GM18909 (cell line): ENCODE data around the gene HDGFL3.
A peak's percentile ranks its signal among the peaks of the same experiment; 100 is the strongest.
"Not testable (repeated sequence)": the region's sequence is repeated elsewhere in the genome, so short reads cannot be mapped to it uniquely, and the experiment has no call there.

Experiments
- ATAC-seq: cut with Tn5 transposase; IDR thresholded peaks from one replicate; pipeline ENCODE4 v1.9.1; 2021; ENCODE audit warnings: mild to moderate bottlenecking; ENCODE audit not compliant: unreplicated experiment, poor library complexity

HDGFL3 gene

DNA sequence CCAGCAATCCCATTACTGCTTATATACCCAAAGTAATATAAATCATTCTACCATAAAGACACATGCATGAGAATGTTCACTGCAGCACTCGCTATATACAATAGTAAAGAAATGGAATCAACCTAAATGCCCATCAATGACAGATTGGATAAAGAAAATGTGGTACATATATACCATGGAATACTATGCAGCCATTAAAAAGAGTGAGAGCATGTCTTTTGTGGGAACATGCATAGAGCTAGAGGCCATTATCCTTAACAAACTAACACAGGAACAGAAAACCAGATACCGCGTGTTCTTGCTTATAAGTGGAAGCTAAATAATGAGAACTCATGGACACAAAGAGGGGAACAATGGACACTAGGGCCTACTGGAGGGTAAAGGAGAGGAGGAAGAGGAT is 65.5 kb downstream of the HDGFL3 start:
- ATAC-seq = not testable (repeated sequence)

DNA sequence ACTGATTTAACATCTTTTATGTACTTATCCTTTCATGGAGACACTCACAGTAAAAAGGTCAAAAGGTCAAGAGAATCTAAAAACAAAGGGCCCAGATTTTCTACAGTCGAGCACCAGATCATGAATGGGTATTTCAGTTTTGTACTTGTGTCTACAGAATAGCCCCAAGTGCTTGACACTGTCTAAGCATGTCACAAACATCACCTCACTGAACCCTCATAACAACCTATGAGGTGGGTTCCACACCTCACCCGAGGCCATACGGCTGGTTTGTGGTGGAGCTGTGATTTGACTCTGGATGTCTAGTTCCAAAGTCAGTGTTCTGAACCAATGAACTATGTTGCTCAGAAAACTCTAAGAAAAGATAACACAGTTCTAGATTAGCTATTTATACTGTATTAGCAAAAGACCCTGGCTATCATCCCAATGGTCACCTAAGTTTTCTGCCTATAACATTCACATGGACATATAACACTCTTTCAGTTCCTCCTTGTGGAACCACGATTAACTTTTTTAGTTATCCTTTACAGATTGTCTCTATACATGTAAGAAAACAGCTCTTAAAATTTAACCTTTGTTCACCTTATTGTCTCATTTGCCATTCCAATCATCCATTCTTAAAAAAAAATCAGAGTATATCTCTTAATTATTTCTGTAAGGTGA is 74.6 kb downstream of the HDGFL3 start:
- ATAC-seq = no peak

DNA sequence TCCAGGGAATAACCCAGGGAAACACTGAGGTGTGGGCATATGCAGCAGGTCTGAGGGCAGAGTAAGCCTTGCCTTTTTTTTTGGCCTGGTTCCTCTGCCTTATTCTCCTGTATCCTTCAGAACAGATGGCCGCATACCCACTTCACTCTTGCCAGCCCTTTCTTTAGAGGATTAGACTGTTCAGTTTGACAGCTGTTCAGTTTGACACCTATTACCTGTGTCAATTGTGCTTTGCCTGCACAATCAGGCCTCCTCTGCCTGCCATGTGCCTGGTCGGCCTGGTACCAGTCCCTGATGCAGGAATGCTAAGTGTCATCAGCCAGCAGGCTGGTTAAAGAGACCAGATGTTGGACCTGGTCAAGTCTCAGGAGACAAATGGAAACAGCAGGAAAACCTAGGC is 77.8 kb downstream of the HDGFL3 start:
- ATAC-seq = no peak

DNA sequence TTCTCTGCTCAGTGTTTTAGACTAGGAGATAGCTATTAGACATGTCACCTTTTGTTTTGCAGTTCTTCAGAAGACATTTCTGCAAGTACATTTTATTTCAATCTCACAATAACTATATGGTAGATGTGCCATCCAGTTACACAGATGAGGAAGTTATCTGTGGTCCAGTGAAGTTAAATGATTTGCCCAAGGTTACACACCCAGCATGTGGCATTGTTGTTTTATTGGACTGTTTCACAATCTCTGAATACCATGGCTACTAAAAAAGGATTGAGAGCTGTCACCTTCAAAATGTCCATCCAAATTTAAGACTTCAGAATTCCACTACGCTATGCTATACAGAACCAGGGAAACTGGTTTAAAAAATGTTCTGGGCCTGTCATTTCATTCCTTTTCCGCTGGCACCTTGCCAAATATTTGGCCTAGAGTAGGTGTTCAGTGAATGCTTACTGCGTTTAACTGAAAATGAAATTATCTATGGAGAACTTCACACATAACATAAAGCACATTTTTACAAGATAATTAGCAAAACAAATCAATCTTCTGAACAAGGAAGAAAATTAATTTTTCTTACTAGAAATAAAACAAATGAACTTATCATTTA is 80.0 kb downstream of the HDGFL3 start:
- ATAC-seq = no peak

DNA sequence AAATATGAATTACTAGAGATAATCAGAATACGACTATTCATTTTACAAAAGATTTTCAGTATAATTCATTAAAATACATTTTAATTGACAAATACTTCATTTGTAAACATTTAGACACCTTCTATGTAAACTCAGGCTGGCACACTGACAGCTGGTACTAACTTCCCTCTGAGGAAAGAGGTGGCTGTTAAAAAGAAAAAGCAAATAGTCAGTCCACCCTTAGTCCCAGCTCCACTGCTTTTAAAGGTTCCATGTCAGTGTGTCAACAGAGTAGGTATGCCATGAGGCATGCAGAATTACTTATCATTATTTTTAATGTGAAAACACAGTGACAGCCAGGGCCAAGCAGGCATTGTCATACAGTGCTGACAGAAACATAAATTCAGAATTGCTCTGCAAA is 84.1 kb downstream of the HDGFL3 start:
- no peak for ATAC-seq

DNA sequence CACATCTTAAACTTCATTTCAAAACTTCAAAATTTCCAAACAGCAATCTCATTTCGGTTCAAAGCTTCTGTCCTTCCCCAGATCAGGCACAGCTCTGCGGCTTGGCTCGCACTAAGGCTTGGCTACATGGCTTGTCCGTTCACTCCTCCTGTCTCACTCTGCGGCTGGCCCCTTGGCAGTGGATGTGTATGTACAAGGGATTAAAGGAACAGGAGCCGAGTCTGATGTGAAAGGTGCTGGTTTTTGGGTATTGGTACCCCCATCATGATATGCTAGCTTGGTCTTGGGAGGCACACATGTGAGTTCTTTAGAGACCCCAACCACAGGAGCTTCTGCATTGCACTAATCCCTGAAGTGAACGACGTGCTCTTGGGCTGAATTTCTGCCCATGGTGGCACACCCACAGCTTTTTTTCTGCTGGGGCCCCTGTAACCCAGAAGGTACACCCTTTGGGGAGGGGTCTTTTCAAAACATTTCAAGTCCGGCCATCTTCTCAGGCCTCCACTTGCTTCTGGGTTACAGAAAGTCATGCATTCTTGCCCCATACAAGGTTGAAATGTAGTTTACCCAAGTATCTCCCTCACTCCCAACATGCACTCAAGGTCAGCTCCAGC is 87.5 kb downstream of the HDGFL3 start:
- ATAC-seq = no peak

DNA sequence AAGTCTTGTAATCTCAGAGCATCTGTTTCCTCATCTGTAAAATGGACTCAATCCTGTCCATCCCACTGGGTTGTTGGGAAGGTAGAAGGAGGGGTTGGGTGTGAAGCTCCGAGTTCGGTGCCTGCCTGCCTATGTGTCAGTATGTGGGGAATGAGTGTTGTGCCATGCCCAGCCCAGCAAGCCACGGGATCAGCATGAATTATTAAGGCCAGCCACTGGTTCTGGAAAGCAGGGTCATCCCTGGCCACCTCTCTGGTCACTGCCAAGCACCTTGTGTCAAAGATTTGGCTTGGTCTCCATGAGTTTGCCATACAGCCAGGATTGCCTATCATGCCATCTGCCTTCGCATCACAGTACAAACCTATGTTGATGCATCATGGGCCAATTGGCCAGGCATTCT is 88.7 kb downstream of the HDGFL3 start:
- ATAC-seq = no peak

DNA sequence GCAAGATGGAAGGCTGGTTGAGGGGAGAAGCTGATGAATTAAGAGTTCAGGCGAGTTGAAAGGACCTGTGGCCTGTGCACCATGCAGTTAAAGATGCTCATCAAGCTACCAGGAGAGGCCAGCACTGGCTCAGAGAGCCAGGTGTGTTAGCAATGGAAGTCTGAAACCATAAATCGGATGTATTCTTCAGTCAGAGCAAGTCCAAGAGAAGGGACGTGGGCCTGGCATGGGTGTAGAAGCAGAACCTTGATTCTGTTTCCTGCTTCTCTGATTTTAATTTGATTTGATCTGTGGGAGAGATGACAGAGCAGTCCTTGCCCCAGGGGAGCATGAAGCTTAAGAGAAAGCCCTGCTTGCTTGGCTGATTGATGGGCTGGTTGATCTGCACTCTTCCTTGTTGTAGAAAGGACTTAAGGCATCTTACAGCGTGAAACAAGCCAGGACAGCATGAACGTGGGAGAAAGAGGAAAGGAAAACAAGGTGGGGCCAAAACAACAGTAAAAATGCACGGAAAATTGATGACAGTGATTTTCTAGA is 89.3 kb downstream of the HDGFL3 start:
- ATAC-seq = no peak

DNA sequence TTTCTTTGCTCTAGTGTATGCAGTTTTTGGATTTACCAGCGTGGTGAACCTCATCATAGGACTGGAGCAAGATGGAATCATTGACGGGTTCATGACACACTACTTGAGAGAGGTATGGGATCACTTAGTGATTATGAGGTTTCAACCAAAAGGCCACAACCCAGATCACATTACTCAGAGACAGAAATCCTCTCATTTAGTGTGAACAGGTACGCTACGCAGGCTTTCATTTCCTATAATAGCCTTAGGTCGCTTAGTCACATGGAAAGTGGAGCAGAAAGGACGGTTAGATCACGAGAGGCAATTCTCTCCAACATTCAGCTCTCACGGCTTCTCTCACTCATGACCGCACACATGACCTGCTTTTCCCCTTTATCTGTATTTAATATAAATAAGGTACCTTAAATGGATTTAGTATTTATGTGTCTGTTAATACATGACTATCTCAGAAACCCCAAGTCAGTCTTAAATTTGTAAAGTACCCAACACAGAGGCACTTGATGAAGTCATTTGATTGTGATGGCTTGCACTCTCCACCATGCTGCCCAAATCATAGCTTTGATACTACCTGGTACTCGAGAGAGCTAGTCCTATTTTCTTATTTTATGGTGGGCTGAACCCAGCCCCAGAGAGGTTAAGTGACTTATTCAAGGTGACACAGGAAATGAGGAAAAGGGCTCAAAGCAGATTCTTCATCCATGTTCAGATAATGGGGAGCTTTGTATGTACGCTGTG is 91.6 kb downstream of the HDGFL3 start:
- peak; percentile 44 for ATAC-seq

DNA sequence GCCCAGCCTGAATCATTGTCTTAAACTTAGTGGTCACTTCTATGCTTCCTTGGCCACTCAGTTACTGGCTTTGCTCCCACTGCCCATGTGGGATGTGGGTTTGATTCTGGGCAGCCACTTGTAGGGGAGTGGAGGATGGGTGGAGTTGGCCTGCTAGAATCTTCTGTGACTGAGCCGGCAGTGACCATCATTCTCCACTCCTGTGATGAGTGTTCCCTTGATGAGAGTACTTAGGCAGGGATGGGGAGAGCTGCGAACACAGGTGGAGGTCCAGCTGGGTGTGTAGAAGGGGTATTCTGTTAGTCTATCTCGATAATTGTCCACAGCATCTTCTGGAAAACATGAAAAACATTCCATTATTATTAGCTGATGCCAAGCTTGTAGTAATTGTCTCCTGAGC is 92.2 kb downstream of the HDGFL3 start:
- ATAC-seq = no peak

DNA sequence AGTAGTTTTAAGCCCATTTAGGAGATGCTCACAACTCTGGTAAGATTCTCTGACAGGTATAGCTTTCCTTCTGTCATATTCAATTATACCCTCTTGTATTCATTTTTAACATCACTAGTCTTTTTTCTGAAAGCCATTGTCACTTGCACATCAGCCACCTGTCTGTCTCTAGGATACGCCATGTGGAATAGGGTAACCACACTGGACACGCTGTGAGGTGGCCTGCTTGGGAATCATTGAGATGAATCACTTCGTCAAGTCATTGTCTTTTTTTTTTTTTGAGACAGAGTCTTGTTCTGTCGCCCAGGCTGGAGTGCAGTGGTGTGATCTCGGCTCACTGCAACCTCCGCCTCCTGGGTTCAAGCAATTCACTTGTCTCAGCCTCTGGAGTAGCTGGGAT is 92.8 kb downstream of the HDGFL3 start:
- no peak for ATAC-seq

DNA sequence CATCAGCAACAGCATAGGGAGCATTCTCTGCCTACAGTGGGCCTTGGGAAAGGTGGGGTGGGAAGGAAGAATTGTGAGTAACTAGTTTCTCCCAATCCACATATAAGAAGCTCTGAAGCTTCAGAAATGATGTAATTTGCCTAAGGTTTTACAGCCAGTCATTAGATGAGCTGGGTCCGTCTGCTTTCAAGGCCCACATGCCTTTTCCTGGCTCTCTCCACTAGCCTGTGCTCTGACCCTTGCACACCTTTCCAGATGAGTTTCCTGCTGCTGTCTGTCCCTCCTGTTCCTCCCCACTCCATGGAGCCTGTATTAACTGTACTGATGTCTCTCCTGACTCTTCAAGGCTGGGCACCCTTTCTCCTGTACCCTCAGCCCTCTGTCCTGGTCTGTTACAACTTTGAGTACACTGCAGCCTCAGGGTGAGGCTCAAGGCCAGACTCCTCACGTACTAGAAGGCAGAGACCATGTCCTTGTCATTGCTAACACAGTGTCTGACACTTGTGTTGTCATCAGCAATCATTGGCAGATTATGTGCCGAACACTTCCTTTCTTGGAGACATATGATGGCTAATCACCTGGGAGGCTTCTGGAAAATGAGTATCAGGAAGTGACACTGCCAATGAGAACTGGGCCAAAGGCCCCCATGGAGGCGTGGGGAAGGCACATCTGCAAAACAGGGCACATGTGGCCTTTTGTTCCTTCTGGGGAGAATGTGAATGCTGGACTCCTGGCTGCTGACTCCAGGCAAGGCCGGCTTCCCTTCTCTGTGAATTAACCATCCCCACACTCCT is 93.5 kb downstream of the HDGFL3 start:
- ATAC-seq = no peak

DNA sequence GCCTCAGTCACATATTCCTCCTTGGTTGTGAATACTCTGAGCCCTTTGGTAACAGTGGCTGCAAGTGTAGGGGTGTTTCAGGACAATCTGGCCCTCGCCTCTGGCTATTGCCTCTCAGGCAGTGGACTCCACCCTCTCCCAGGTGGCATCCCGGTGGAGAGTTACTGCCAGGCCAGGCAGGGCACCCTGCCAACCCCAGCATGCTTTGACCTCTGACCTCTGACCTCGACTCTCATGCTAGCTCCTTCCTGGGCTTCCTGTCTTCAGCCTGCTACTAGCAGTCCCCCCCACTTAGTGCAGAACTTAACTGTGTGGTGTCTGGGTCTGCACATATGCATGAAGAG is 94.7 kb downstream of the HDGFL3 start:
- ATAC-seq = no peak

DNA sequence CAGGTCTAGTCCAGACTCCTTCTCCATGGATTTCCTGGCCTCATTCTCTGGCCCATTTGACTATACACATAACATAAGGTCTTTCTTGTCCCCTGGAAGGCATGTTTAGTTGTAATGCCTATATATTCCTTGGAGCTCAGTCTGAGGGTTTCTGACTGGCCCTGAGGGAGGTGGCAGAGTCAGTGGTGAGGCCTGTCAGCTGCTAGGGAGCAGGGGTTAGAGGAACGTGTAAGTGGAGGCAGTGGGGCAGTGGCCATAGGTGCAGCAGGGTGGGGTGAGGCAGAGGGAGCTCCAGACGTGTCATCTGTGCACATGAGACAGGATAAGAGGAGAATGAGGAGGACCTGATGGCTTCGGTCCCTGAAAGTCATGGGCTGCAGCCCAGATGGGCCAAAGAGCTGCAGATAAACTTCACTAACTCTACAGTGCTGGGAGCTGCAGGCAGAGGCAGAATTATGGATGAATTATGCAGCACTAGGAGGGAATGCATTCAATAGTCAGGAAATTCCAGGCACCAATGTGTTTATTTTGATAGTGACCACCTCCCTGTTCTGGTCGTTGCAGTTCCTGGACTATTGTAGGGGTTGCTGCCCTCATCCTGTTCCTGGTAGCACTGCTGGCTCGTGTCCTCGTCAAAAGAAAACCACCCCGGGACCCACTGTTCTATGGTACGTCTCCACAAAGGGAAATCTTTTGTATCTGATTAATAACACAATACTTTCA is 95.2 kb downstream of the HDGFL3 start:
- no peak for ATAC-seq

DNA sequence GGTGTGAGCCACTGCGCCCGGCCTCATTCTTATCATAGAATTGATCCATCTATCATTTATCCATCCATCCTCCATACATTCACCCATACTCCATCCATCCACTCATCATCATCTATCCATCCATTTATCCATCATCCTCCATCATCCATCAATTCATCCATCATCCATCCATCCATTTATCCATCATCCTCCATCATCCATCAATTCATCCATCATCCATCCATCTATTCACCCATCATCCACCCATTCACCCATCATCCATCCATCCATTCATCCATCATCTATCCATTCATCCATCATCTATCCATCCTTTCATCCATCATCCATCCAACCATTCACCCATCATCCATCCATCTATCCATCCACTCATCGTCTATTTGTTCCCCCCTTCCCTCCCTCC is 96.5 kb downstream of the HDGFL3 start:
- no peak for ATAC-seq

DNA sequence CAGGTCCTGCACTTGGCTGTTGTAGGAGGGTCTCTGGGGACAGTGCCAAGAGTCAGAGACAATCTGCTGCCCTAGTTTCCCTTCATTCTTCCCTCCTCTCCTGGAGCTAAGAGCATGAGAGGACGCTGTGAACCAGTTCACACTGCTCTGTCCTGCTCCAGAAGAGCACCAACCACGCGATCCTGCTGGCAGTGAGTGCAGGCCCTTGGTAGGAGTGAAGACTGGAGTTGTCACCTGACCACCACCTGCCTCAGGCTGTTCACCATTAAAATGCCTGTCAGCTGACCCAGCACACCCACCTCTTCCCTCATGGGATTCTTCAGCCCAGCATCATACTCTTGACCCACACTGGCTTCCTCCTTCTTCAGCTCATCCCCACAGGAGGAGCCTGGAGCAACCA is 97.2 kb downstream of the HDGFL3 start:
- no peak for ATAC-seq

DNA sequence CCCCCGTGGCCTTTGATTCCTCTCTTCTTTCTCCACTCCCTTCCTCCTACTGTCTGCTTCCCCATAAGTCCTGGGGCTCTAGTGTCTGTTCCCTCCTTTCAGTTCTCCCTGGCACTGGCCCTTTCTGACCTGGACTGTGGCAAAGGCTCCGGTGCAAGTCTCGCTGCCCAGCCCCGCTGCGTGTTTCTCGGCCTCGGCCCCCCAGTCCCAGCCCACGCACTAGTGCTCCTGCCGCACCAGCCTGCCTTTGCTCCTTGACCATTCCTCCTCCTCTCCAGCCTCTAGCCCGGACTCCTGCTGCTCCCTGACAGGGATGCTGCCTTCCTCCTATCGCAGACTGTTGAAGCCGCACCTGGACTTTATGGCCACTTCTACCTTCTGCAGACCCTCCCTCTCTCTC is 98.1 kb downstream of the HDGFL3 start:
- ATAC-seq = no peak

DNA sequence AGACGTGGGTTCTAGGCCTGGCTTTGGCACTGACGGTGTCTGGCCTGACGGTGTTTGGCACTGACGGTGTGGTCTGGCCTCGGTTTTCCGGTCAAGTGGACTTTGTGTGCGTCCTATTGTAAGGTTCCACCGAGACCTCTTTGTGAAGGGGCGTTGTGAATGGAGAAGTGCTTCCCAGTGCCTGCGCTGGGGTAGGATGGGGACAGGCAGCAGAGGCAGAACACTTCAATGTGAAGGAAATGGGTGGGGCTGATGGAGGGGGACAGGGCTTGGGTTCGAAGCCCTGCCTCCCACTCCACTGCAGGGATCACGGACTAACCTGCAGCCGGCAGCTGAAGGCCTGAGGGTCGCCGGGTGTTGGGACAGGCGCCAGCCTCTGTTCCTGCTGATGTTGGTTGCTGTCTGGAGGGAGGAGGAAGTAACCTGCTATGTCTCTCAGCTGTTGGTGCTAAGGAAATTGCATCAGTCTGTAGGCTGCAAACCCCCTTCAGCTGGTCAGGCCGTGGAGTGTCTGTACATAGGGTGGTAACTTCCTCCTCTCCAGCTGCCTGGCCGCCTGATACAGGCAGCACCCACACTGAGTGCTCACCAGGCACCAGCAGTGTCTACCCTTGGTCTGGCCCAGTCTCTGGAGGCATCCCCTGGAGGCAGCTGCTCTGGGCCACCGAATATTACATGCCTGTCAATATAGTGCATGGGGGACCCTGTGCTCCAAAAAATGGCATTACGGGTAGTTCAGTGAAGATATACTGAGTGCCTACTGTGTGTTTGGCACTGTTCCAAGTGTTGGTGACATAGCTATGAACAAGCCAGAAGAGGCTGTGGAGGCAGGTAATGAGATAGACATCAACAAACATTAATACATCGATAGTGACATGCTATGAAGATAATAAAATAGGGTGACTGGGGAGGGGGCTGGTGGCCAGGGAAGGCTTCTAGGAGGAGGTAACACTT is 99.1 kb downstream of the HDGFL3 start:
- peak; percentile 73 for ATAC-seq

DNA sequence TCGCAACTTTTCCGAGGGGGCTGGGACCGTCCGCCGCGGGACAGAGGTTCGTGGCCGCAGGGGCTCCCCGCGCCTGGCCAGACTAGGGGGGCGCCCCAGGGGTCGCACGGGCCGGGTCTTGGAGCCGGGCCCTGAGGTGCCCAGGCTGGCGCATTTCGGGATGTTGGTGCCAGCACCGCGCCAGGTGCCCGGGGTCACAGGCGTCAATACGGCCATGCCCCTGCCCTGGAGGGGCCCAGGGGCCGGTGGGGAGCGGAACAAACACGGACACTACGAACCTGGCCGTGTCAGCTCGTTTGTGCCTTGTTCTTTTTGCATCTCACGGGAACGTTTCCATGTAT is 99.8 kb downstream of the HDGFL3 start:
- ATAC-seq = peak; percentile 14
